ENCODE measurements around the gene SCIN. TPM values are rescaled to one million over a fixed set of nuclear protein-coding genes. Genes with fewer than 3 reads are reported as not detected.
"Not testable (repeated sequence)": the region's sequence is repeated elsewhere in the genome, so short reads cannot be mapped to it uniquely, and the experiment has no call there.

Gene SCIN
- total and polyA plus RNA-seq, 4 donors, result 0.23 to 9.1 (median 2.9) TPM

GRCh38 chr7:12645212-12645611, 74.7 kb downstream of the SCIN start:
- intact Hi-C loops (cut with DNase I); H3K4me3 ChIP-seq (ENCODE audit: low read length in 2 of 2); H3K4me1 ChIP-seq (ENCODE audit: control insufficient read depth in 1 of 2, insufficient read depth in 2 of 2, low read length in 2 of 2); ATAC-seq (ENCODE audit: low FRiP score); H3K9me3 ChIP-seq (ENCODE audit: control insufficient read depth, low read length); DNase-seq; H3K36me3 ChIP-seq (ENCODE audit: control insufficient read depth in 1 of 2, insufficient read depth in 2 of 2, low read length in 1 of 2); H3K27ac ChIP-seq (ENCODE audit: low read depth in 1 of 2, low read length in 2 of 2); H3K27me3 ChIP-seq (ENCODE audit: control insufficient read depth in 1 of 2, insufficient read depth in 2 of 2, low read length in 1 of 2): not testable (repeated sequence)
- 71 to 73% methylated on average over 6 of the region's 6 CpGs for WGBS, 2 donors

- DNase-seq, result no peak
- H3K4me3 ChIP-seq (ENCODE audit: low read length in 2 of 2), result no peak overlapping the region
- H3K27me3 ChIP-seq (ENCODE audit: control insufficient read depth in 1 of 2, insufficient read depth in 2 of 2, low read length in 1 of 2), result no peaks in the 10 kb centered on the region
- WGBS, 2 donors, result 32 to 43% methylated on average over 1 of the region's 1 CpG
- no peak overlapping the region for H3K27ac ChIP-seq (ENCODE audit: low read depth in 1 of 2, low read length in 2 of 2)
- intact Hi-C loops (cut with DNase I), result no loop called here
- H3K36me3 ChIP-seq (ENCODE audit: control insufficient read depth in 1 of 2, insufficient read depth in 2 of 2, low read length in 1 of 2), result no peaks in the 10 kb centered on the region
- no peaks in the 10 kb centered on the region for H3K4me1 ChIP-seq (ENCODE audit: control insufficient read depth in 1 of 2, insufficient read depth in 2 of 2, low read length in 2 of 2)
- no peak for ATAC-seq (ENCODE audit: low FRiP score)
- no peaks in the 10 kb centered on the region for H3K9me3 ChIP-seq (ENCODE audit: control insufficient read depth, low read length)
Measured at GRCh38 chr7:12646139-12646538, 75.6 kb downstream of the SCIN start.

GRCh38 chr7:12647364-12648219, 77.1 kb downstream of the SCIN start:
- no peaks in the 10 kb centered on the region for H3K36me3 ChIP-seq (ENCODE audit: control insufficient read depth in 1 of 2, insufficient read depth in 2 of 2, low read length in 1 of 2)
- H3K9me3 ChIP-seq (ENCODE audit: control insufficient read depth, low read length), result no peaks in the 10 kb centered on the region
- H3K4me1 ChIP-seq (ENCODE audit: control insufficient read depth in 1 of 2, insufficient read depth in 2 of 2, low read length in 2 of 2), result no peaks in the 10 kb centered on the region
- intact Hi-C loops (cut with DNase I), result no loop called here
- DNase-seq, result no peak
- no peaks in the 10 kb centered on the region for H3K27me3 ChIP-seq (ENCODE audit: control insufficient read depth in 1 of 2, insufficient read depth in 2 of 2, low read length in 1 of 2)
- ATAC-seq (ENCODE audit: low FRiP score), result no peak
- no peak overlapping the region for H3K4me3 ChIP-seq (ENCODE audit: low read length in 2 of 2)
- no peak overlapping the region for H3K27ac ChIP-seq (ENCODE audit: low read depth in 1 of 2, low read length in 2 of 2)
- WGBS, 2 donors, result 65 to 69% methylated on average over 6 of the region's 6 CpGs

GRCh38 chr7:12648704-12649261, 78.3 kb downstream of the SCIN start:
- Histone ChIP-seq H3K36me3 (ENCODE audit: control insufficient read depth in 1 of 2, insufficient read depth in 2 of 2, low read length in 1 of 2) (no peaks in the 10 kb centered on the region), H3K4me3 (ENCODE audit: low read length in 2 of 2) (no peak overlapping the region), H3K4me1 (ENCODE audit: control insufficient read depth in 1 of 2, insufficient read depth in 2 of 2, low read length in 2 of 2) (no peaks in the 10 kb centered on the region), H3K27ac (ENCODE audit: low read depth in 1 of 2, low read length in 2 of 2) (no peak overlapping the region), H3K9me3 (ENCODE audit: control insufficient read depth, low read length) (no peaks in the 10 kb centered on the region), H3K27me3 (ENCODE audit: control insufficient read depth in 1 of 2, insufficient read depth in 2 of 2, low read length in 1 of 2) (no peaks in the 10 kb centered on the region)
- WGBS, 2 donors, result 80 to 82% methylated on average over 4 of the region's 4 CpGs
- intact Hi-C loops (cut with DNase I), result no loop called here
- DNase-seq (no peak), ATAC-seq (ENCODE audit: low FRiP score) (no peak)

GRCh38 chr7:12649348-12649747, 78.8 kb downstream of the SCIN start:
- H3K27me3 ChIP-seq (ENCODE audit: control insufficient read depth in 1 of 2, insufficient read depth in 2 of 2, low read length in 1 of 2), result no peaks in the 10 kb centered on the region
- no peak overlapping the region for H3K27ac ChIP-seq (ENCODE audit: low read depth in 1 of 2, low read length in 2 of 2)
- no peaks in the 10 kb centered on the region for H3K4me1 ChIP-seq (ENCODE audit: control insufficient read depth in 1 of 2, insufficient read depth in 2 of 2, low read length in 2 of 2)
- intact Hi-C loops (cut with DNase I), result no loop called here
- H3K36me3 ChIP-seq (ENCODE audit: control insufficient read depth in 1 of 2, insufficient read depth in 2 of 2, low read length in 1 of 2), result no peaks in the 10 kb centered on the region
- DNase-seq, result no peak
- no peak for ATAC-seq (ENCODE audit: low FRiP score)
- no peaks in the 10 kb centered on the region for H3K9me3 ChIP-seq (ENCODE audit: control insufficient read depth, low read length)
- no peak overlapping the region for H3K4me3 ChIP-seq (ENCODE audit: low read length in 2 of 2)

GRCh38 chr7:12650080-12650479, 79.6 kb downstream of the SCIN start:
- intact Hi-C loops (cut with DNase I), result no loop called here
- Histone ChIP-seq H3K9me3 (ENCODE audit: control insufficient read depth, low read length) (no peaks in the 10 kb centered on the region), H3K4me1 (ENCODE audit: control insufficient read depth in 1 of 2, insufficient read depth in 2 of 2, low read length in 2 of 2) (no peaks in the 10 kb centered on the region), H3K4me3 (ENCODE audit: low read length in 2 of 2) (no peak overlapping the region), H3K27ac (ENCODE audit: low read depth in 1 of 2, low read length in 2 of 2) (no peak overlapping the region), H3K27me3 (ENCODE audit: control insufficient read depth in 1 of 2, insufficient read depth in 2 of 2, low read length in 1 of 2) (no peaks in the 10 kb centered on the region), H3K36me3 (ENCODE audit: control insufficient read depth in 1 of 2, insufficient read depth in 2 of 2, low read length in 1 of 2) (no peaks in the 10 kb centered on the region)
- 94 to 97% methylated on average over 2 of the region's 2 CpGs for WGBS, 2 donors
- no peak for ATAC-seq (ENCODE audit: low FRiP score)
- no peak for DNase-seq

- ATAC-seq (ENCODE audit: low FRiP score), result no peak
- H3K27me3 ChIP-seq (ENCODE audit: control insufficient read depth in 1 of 2, insufficient read depth in 2 of 2, low read length in 1 of 2), result no peaks in the 10 kb centered on the region
- H3K4me3 ChIP-seq (ENCODE audit: low read length in 2 of 2), result no peak overlapping the region
- H3K36me3 ChIP-seq (ENCODE audit: control insufficient read depth in 1 of 2, insufficient read depth in 2 of 2, low read length in 1 of 2), result no peaks in the 10 kb centered on the region
- intact Hi-C loops (cut with DNase I), result no loop called here
- DNase-seq, result no peak
- H3K27ac ChIP-seq (ENCODE audit: low read depth in 1 of 2, low read length in 2 of 2), result no peak overlapping the region
- H3K4me1 ChIP-seq (ENCODE audit: control insufficient read depth in 1 of 2, insufficient read depth in 2 of 2, low read length in 2 of 2), result no peaks in the 10 kb centered on the region
- no peaks in the 10 kb centered on the region for H3K9me3 ChIP-seq (ENCODE audit: control insufficient read depth, low read length)
- 72 to 79% methylated on average over 3 of the region's 3 CpGs for WGBS, 2 donors
Measured at GRCh38 chr7:12653110-12653509, 82.6 kb downstream of the SCIN start.

GRCh38 chr7:12653518-12653917, 83.0 kb downstream of the SCIN start:
- intact Hi-C loops (cut with DNase I), result no loop called here
- ATAC-seq (ENCODE audit: low FRiP score), result no peak
- H3K4me1 ChIP-seq (ENCODE audit: control insufficient read depth in 1 of 2, insufficient read depth in 2 of 2, low read length in 2 of 2), result no peaks in the 10 kb centered on the region
- no peak overlapping the region for H3K4me3 ChIP-seq (ENCODE audit: low read length in 2 of 2)
- no peak for DNase-seq
- no peak overlapping the region for H3K27ac ChIP-seq (ENCODE audit: low read depth in 1 of 2, low read length in 2 of 2)
- no peaks in the 10 kb centered on the region for H3K36me3 ChIP-seq (ENCODE audit: control insufficient read depth in 1 of 2, insufficient read depth in 2 of 2, low read length in 1 of 2)
- no peaks in the 10 kb centered on the region for H3K27me3 ChIP-seq (ENCODE audit: control insufficient read depth in 1 of 2, insufficient read depth in 2 of 2, low read length in 1 of 2)
- 68 to 74% methylated on average over 2 of the region's 2 CpGs for WGBS, 2 donors
- H3K9me3 ChIP-seq (ENCODE audit: control insufficient read depth, low read length), result no peaks in the 10 kb centered on the region

- Histone ChIP-seq H3K27ac (ENCODE audit: low read depth in 1 of 2, low read length in 2 of 2) (no peak overlapping the region), H3K4me1 (ENCODE audit: control insufficient read depth in 1 of 2, insufficient read depth in 2 of 2, low read length in 2 of 2) (no peaks in the 10 kb centered on the region), H3K27me3 (ENCODE audit: control insufficient read depth in 1 of 2, insufficient read depth in 2 of 2, low read length in 1 of 2) (no peaks in the 10 kb centered on the region), H3K9me3 (ENCODE audit: control insufficient read depth, low read length) (no peaks in the 10 kb centered on the region), H3K36me3 (ENCODE audit: control insufficient read depth in 1 of 2, insufficient read depth in 2 of 2, low read length in 1 of 2) (no peaks in the 10 kb centered on the region), H3K4me3 (ENCODE audit: low read length in 2 of 2) (no peak overlapping the region)
- WGBS, 2 donors, result 93 to 96% methylated on average over 2 of the region's 2 CpGs
- ATAC-seq (ENCODE audit: low FRiP score), result no peak
- intact Hi-C loops (cut with DNase I), result no loop called here
- no peak for DNase-seq
Measured at GRCh38 chr7:12655161-12655560, 84.6 kb downstream of the SCIN start.
